ENCODE data around the gene CDHR1. TPM values are rescaled to one million over a fixed set of nuclear protein-coding genes. Genes with fewer than 3 reads are reported as not detected.

Gene CDHR1
- total and polyA plus RNA-seq, 8 donors: 0.06 to 77.6 (median 3.5) TPM; not detected in 4

- Histone ChIP-seq H3K4me3 (no peak overlapping the region), H3K36me3 (peaks cover 35 to 76% (median 75%) of the 10 kb centered on the region in 4 donors), H3K27me3 (no peaks in the 10 kb centered on the region), H3K27ac (no peak overlapping the region), H3K4me1 (no peaks in the 10 kb centered on the region), H3K9me3 (no peaks in the 10 kb centered on the region)
- DNase-seq: no peak
- intact Hi-C loops (cut with DNase I; ENCODE audit: low total_unique reads): no loop called here
- TF ChIP-seq POLR2A (IDR thresholded peaks at IDR 0.05) (no peak), POLR2AphosphoS5 (IDR thresholded peaks at IDR 0.05) (no peak), EP300 (IDR thresholded peaks at IDR 0.05) (no peak)
- TF ChIP-seq, protein P1, sequence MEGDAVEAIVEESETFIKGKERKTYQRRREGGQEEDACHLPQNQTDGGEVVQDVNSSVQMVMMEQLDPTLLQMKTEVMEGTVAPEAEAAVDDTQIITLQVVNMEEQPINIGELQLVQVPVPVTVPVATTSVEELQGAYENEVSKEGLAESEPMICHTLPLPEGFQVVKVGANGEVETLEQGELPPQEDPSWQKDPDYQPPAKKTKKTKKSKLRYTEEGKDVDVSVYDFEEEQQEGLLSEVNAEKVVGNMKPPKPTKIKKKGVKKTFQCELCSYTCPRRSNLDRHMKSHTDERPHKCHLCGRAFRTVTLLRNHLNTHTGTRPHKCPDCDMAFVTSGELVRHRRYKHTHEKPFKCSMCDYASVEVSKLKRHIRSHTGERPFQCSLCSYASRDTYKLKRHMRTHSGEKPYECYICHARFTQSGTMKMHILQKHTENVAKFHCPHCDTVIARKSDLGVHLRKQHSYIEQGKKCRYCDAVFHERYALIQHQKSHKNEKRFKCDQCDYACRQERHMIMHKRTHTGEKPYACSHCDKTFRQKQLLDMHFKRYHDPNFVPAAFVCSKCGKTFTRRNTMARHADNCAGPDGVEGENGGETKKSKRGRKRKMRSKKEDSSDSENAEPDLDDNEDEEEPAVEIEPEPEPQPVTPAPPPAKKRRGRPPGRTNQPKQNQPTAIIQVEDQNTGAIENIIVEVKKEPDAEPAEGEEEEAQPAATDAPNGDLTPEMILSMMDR (IDR thresholded peaks at IDR 0.05): no peak
Observed at GRCh38 chr10:84152769-84153168, 41.6 kb upstream of the CDHR1 start.

DNA sequence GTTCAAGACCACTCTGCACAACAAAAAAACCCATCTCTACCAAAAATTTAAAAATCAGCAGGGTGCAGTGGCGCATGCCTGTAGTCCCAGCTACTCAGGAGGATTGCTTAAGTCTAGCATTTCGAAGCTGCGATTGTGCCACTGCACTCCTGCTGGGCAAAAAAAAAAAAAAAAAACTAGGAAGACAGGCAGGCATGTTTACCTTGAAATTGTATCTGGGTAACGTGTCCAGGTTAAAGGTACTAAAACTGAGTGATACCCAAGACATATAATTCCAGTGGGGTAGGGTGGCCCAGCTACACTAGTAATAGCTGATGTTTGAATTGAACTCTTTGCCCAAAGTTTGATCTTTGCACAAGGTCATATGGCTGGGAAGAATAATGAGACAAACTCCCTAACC is 38.8 kb upstream of the CDHR1 start:
- intact Hi-C loops (cut with DNase I; ENCODE audit: low total_unique reads): no loop called here
- Histone ChIP-seq H3K27me3 (no peaks in the 10 kb centered on the region), H3K4me3 (no peak overlapping the region), H3K27ac (no peak overlapping the region), H3K4me1 (no peaks in the 10 kb centered on the region), H3K36me3 (peaks cover 15 to 52% (median 51%) of the 10 kb centered on the region in 4 donors), H3K9me3 (no peaks in the 10 kb centered on the region)
- DNase-seq: no peak
- WGBS, 5 donors: 86 to 97% (median 94%) methylated on average over 4 of the region's 4 CpGs
- TF ChIP-seq POLR2A (IDR thresholded peaks at IDR 0.05) (no peak), EP300 (IDR thresholded peaks at IDR 0.05) (no peak), POLR2AphosphoS5 (IDR thresholded peaks at IDR 0.05) (no peak)
- TF ChIP-seq, protein P1 (IDR thresholded peaks at IDR 0.05): no peak

DNA sequence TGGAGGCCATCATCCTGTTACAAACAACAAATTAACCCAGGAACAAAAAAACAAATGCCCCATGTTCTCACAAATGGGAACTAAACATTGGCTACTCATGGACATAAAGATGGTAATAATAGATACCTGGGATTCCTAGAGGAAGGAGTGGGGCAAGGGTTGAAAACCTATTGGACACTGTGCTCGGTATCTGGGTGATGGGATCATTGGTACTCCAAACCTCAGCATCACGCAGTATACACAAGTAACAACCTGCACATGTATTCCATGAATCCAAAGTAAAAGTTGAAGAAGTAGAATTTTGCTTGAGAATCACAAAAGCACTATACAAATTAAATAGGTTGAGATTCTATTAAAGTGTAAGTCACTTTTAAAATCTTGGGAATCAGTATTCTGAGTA is 38.3 kb upstream of the CDHR1 start:
- H3K36me3 ChIP-seq: peaks cover 11 to 47% (median 46%) of the 10 kb centered on the region in 4 donors
- no peak overlapping the region for H3K4me3 ChIP-seq
- no peak overlapping the region for H3K27ac ChIP-seq
- no peak for DNase-seq
- intact Hi-C loops (cut with DNase I; ENCODE audit: low total_unique reads): no loop called here
- TF ChIP-seq, protein P1 (IDR thresholded peaks at IDR 0.05): no peak
- TF ChIP-seq POLR2AphosphoS5 (IDR thresholded peaks at IDR 0.05): no peak
- no peak for TF ChIP-seq EP300 (IDR thresholded peaks at IDR 0.05)
- no peak for TF ChIP-seq POLR2A (IDR thresholded peaks at IDR 0.05)
- no peaks in the 10 kb centered on the region for H3K4me1 ChIP-seq
- no peaks in the 10 kb centered on the region for H3K9me3 ChIP-seq
- WGBS, 5 donors: 86 to 95% (median 89%) methylated on average over 2 of the region's 2 CpGs
- H3K27me3 ChIP-seq: peaks cover 0 to 3% (median 0%) of the 10 kb centered on the region in 3 donors

DNA sequence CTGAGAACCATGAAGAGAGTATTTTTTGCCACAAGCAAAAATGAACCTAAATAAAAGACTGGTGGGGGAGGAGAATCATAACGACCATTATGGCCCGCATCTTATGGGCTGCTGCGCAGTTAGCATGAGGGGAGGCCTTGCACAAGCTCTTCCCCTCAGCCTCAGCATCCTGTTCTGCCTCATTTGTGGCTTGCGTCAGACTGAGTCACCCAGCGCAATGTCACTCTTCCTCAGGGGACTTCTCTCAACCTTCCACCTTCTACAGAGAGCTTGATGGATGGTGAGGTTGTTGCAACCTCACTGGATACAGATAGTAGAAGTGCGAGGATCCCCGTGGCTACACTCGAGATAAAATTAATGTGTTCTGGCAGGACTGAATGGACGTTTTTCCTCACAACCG is 37.6 kb upstream of the CDHR1 start:
- H3K4me3 ChIP-seq: no peak overlapping the region
- 42 to 67% (median 63%) methylated on average over 10 of the region's 10 CpGs for WGBS, 5 donors
- H3K9me3 ChIP-seq: no peaks in the 10 kb centered on the region
- H3K36me3 ChIP-seq: peaks cover 7 to 39% (median 38%) of the 10 kb centered on the region in 4 donors
- intact Hi-C loops (cut with DNase I; ENCODE audit: low total_unique reads): no loop called here
- DNase-seq: no peak
- no peaks in the 10 kb centered on the region for H3K4me1 ChIP-seq
- no peak overlapping the region for H3K27ac ChIP-seq
- H3K27me3 ChIP-seq: peaks cover 0 to 11% (median 0%) of the 10 kb centered on the region in 3 donors
- TF ChIP-seq POLR2AphosphoS5 (IDR thresholded peaks at IDR 0.05) (peak in 1 of 3 donors; percentile 38), EP300 (IDR thresholded peaks at IDR 0.05) (no peak)

- TF ChIP-seq EP300 (IDR thresholded peaks at IDR 0.05): no peak
- no peak for TF ChIP-seq POLR2A (IDR thresholded peaks at IDR 0.05)
- TF ChIP-seq, protein P1 (IDR thresholded peaks at IDR 0.05): no peak
- TF ChIP-seq POLR2AphosphoS5 (IDR thresholded peaks at IDR 0.05): no peak
- Histone ChIP-seq H3K27me3 (peaks cover 0 to 22% (median 0%) of the 10 kb centered on the region in 3 donors), H3K4me3 (no peak overlapping the region), H3K36me3 (peaks cover 7 to 26% (median 26%) of the 10 kb centered on the region in 4 donors), H3K4me1 (no peaks in the 10 kb centered on the region), H3K27ac (no peak overlapping the region), H3K9me3 (no peaks in the 10 kb centered on the region)
- DNase-seq: no peak
- intact Hi-C loops (cut with DNase I; ENCODE audit: low total_unique reads): no loop called here
- WGBS, 5 donors: 59 to 83% (median 82%) methylated on average over 2 of the region's 2 CpGs
Observed at GRCh38 chr10:84158061-84158460, 36.3 kb upstream of the CDHR1 start.

All from stomach (tissue), 9 donors.